DMS114 treated with DMSO at 0.1 percent for 48 hours (cell line): Measurements from ENCODE around the gene ZNF532.
"Not testable (repeated sequence)": the region's sequence is repeated elsewhere in the genome, so short reads cannot be mapped to it uniquely, and the experiment has no call there.

ENCODE experiments used
- DNase-seq: peaks from one replicate; lab custom pipeline; 2025; ENCODE audit not compliant: unreplicated experiment; lab: John Stamatoyannopoulos, UW

ZNF532 gene

DNA sequence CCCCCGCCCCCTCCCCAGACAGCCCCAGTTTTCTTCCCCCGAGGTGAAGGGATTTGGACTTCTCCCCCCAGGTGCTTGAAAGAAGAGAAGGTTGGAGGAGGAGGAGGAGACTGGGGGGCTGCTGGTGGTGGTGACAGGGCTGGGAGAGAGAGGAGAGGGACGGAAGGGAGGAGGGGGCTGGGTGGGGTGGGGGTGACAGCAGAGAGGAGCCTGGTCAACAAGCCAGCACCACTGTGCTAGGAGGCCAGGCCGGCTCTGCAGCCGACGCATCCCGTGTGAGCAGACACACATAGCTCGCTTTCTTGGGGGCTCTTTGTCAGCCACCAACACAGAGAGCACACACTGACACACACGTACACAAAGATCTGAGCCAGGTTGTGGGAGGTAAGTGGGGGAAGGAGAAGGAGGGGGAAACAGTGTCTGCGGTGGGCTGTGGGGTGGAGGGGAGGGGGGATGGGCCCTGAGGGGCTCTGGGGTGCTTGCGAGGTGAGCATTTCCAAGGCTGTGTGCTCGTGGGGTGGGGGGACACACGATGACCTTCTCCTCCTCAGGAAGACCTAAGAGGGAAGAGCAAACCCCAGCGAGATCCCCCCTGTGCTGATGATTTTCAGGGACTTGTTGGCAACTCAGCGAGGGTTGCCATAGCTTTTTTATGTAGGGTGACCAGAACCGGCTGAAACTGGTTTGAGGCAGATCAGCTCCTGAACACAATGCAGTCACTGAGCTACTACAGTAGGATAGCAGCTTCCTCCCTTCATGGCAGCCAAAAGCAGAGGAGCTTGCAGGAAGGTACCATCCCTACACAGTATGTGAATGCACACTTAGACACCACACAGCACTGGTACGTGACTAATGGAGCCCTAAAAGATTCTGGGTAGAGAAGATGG lies at the start of gene ZNF532:
Gene ZNF532, plus strand, starts transcription at position 732 of the 887 bp plus-strand sequence. CDS start 53,411 bp downstream, outside the sequence.
- peak; percentile 40 for DNase-seq

- DNase-seq: no peak
Observed at GRCh38 chr18:58819051-58819450, 45.6 kb upstream of the ZNF532 start.

DNA sequence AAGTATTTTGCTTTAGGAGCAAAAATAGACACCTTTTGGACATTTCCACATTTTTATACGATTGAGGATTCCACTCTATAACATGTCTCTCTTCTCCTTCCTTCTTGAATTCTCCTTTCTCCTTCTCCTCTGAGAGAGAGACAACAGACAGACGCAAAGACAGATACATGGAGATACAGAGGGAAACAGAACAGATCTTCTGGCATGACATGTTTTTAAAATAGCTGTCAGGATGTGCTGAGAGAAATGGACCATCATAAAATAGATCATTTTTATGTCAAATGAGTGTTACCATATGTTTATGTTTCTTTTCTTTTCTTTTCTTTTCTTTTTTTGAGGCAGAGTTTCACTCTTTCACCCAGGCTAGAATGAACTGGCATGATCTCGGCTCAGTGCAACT lies 44.4 kb upstream of the ZNF532 start:
- DNase-seq: no peak

- no peak for DNase-seq
Observed at GRCh38 chr18:58822944-58823343, 41.7 kb upstream of the ZNF532 start.

- no peak for DNase-seq
Observed at GRCh38 chr18:58823412-58823811, 41.3 kb upstream of the ZNF532 start.

GRCh38 chr18:58826926-58827325 lies 37.8 kb upstream of the ZNF532 start:
- not testable (repeated sequence) for DNase-seq

DNA sequence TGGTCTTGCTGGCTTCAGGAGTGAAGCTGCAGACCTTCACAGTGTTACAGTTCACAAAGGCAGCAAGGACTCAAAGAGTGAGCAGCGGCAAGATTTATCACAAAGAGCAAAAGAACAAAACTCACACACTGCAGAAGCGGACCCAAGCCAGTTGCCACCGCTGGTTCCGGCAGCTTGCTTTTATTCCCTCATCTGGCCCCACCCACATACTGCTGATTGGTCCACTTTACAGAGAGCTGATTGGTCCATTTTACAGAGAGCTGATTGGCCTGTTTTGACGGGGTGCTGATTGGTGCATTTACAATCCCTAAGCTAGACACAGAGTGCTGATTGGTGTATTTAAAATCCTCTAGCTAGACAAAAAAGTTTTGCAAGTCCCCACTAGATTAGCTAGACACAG lies 37.2 kb upstream of the ZNF532 start:
- DNase-seq: no peak

DNA sequence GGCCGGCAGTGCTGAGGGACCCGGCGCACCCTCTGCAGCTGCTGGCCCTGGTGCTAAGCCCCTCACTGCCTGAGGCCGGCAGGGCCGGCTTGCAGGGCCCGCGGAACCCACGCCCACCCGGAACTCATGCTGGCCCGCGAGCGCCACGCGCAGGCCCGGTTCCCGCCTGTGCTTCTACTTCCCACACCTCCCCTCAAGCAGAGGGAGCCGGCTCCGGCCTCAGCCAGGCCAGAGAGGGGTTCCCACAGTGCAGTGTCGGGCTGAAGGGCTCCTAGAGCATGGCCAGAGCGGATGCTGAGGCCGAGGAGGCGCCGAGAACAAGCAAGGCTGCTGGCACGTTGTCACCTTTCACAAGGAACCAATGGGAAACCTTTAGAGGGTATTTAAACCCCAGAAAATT lies 36.8 kb upstream of the ZNF532 start:
- no peak for DNase-seq

DNA sequence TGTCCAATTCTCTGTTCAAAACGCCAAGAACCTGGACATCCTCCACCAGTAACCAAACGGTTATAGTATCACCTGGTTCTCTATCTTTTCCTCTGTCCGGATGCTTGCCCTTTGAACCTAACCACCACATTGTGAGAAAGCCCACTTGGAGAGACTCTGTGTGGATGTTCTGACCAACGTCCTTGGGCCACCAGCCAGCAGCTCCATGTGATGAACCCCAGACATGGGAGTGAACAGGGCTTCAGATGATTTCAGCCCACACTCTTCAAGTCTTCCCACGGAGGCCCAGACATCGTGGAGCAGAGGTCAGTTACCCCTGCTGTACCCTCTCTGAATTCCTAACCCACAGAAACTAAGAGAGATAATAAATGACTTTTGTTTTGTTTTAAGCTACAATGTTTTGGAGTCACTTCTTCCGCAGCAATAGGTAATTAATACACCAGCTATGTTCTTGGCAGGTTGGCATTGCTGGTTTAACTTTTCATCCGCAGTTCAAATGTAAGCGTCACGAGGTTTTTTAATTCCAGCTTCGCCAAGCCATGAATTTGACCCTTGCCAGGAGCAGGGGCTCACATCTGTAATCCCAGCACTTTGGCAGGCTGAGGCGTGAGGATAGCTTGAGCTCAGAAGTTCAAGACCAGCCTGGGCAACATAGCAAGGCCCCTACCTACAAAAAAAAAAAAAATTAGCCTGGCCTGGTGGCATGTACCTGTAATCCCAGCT lies 36.1 kb upstream of the ZNF532 start:
- no peak for DNase-seq

DNA sequence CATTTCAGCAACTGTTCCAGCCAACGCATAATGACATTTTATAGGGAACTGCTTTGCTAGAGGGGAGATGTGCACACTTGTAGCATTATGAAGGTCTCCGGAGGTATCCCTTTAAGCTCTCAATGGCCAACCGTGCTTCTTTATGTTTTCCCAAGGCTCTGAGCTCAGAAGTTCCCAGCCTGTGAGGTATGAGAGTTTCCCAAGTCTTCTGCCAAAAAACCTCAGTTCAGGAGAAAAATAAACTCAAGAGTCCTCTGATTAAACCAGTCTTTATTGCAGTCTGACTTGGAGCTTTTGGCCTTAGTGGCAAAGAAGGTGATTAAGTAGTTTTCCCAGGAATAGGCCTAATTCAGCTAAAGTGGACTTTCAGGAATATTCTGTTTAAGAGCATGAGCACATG lies 35.4 kb upstream of the ZNF532 start:
- no peak for DNase-seq

DNA sequence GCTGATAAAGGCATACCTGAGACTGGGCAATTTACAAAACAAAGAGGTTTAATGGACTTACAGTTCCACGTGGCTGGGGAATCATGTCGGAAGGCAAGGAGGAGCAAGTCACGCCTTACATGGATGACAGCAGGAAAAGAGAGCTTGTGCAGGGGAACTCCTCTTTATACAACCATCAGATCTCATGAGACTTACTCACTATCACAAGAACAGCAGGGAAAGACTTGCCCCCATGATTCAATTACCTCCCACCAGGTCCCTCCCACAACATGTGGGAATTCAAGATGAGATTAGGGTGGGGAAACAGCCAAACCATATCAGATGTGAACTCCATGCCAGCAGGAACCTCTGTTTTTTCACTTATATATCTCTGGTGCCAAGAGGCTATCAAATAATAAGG lies 34.8 kb upstream of the ZNF532 start:
- not testable (repeated sequence) for DNase-seq

GRCh38 chr18:58831606-58832005 lies 33.1 kb upstream of the ZNF532 start:
- no peak for DNase-seq

DNA sequence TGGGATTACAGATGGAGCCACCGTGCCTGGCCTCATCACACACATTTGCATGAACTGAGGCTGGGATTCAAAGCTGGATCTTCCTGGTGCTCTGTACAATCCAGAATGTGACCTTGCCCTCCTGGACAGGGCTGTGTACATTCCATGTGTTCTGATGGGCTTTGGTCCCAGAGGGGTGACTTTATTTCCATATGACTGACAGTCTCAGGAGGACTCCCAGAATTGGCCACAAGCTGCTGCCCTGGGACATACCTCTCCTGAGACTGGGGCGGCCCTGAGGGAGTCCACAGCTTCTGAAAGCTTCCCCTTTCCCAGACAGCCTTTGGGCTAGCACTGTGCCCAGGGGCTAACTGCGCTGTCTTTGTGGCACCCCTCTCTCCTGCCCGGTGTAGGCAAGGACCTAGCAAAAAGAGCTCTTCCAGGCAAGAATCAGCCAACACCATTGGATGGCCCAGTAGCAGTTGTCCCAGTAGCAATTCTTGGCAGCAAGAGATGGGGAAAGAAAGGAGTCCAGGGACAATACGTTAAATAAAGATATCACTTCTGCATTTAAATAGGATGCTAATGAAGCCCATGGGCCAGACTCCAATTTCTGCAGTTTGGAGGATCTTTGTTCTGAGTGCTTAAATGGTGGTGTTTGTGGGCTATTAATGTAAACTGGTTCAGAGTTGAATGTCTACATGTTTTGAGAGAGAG lies 26.4 kb upstream of the ZNF532 start:
- no peak for DNase-seq

DNA sequence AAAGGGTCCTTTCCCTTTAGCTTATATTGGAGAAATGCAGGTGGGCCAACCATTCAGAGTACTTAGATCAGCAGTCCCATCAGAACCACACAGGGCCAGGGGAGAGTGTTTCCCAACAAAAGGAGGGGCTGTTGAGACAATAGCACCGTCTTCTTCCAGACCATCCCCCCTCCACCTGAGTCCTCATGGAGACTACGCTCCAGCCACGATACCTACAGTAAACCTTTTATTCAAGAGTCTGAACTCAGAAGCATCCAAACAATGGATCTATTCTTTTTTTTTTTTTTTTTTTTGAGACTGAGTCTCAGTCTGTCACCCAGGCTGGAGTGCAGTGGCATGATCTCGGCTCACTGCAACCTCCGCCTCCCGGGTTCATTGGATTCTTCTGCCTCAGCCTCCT lies 25.7 kb upstream of the ZNF532 start:
- no peak for DNase-seq

- DNase-seq: no peak
Observed at GRCh38 chr18:58842978-58843687, 21.5 kb upstream of the ZNF532 start.

DNA sequence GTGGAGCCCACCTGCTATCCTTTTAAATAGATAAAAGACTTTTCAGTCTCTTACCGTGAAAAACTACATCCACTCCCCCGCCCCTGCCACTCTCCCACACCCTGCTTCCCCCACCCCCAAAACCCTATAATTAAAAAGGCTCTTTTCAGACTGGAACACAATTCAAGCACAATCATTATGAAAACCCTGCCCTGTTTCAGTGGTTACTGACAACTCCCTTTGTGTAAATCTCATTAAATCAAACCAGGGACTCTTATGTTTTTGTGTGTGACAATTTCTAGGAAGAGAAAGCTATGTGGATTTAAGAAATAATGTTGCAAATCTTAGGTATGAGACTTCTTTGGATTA lies 21.0 kb upstream of the ZNF532 start:
- no peak for DNase-seq

DNA sequence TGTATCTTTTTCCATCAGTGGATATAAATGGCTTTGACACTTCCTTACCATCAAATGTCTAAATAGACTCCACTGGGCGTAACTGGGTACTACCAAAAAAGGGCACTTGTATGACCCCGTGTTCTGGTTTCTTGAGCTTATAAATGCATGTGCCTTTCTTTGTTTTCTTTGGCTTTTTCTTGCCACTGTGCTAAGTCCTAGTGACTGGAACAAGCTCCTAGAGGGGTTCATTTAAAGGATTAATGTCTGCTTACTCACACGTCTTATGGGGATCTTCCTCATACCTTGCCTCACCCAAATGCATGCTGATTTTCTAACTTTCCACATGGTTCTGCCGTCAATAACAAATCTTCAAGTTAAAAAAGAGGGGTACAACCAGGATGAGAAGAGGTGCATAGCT lies 19.8 kb upstream of the ZNF532 start:
- DNase-seq: no peak

DNA sequence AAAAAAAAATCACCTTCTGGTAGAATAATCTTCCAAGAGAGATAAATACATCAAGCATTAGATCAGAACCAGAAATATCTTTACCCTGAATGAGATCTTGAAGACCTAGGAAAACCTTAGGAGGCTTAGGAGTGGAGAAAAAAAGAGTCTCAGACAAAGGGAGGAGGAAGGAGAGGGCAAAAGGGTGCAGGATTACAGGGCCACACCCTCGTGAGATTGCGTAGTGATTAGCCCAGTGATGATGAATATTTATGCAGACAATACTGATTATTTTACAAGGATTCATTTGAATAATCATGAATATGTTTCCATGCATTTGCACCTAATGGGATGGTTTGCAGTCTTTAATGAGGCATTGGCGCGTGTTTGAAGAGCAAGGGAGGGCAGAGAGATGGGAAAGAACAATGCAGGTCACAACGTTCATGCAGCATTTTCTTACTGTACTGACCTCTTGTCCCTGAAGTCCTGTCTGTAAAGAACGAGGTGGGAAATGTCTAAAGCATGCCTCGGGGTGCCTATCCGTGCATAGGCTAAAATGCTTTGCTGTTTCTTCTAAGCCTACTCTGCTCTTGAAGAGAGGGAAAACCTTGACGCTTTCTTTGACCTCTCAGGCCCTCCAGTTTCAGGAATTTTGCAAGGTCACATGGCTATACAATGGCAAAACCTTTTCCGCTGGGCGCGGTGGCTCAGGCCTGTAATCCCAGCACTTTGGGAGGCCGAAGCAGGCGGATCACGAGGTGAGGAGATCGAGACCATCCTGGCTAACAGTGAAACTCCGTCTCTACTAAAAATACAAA lies 18.6 kb upstream of the ZNF532 start:
- no peak for DNase-seq

- no peak for DNase-seq
Observed at GRCh38 chr18:58847383-58848071, 17.1 kb upstream of the ZNF532 start.

- DNase-seq: no peak
Observed at GRCh38 chr18:58848685-58849084, 16.0 kb upstream of the ZNF532 start.
